ENCODE data around the gene MEAF6.

GRCh38 chr1:37473431-37474045, 41.0 kb downstream of the MEAF6 start:
- TF ChIP-seq EZH2 (IDR thresholded peaks at IDR 0.05; ENCODE audit: insufficient read depth, poor library complexity, severe bottlenecking) (no peak), EZH2phosphoT487 (IDR thresholded peaks at IDR 0.05; ENCODE audit: insufficient read depth, low read depth) (no peak)
